HPDE6-E6E7 (cell line): ENCODE measurements around the gene AP4S1.
"Not testable (repeated sequence)": the region's sequence is repeated elsewhere in the genome, so short reads cannot be mapped to it uniquely, and the experiment has no call there.

Source experiments
- DNase-seq: peaks from one replicate; pipeline ENCODE4 v3.0.0; 2011; ENCODE audit warnings: missing footprints; ENCODE audit errors: extremely low spot score

The AP4S1 gene

GRCh38 chr14:31085027-31085426 is 59.6 kb downstream of the AP4S1 start:
- no peak for DNase-seq

GRCh38 chr14:31086466-31086865 is 61.0 kb downstream of the AP4S1 start:
- not testable (repeated sequence) for DNase-seq

- peak; percentile 45 for DNase-seq
Measured at GRCh38 chr14:31090883-31091764, 65.7 kb downstream of the AP4S1 start.

- DNase-seq, result no peak
Measured at GRCh38 chr14:31092160-31092708, 66.8 kb downstream of the AP4S1 start.

GRCh38 chr14:31093884-31094839 is 68.7 kb downstream of the AP4S1 start:
- not testable (repeated sequence) for DNase-seq

- not testable (repeated sequence) for DNase-seq
Measured at GRCh38 chr14:31095817-31096216, 70.4 kb downstream of the AP4S1 start.

GRCh38 chr14:31096255-31096654 is 70.8 kb downstream of the AP4S1 start:
- DNase-seq, result no peak

GRCh38 chr14:31097081-31097480 is 71.6 kb downstream of the AP4S1 start:
- no peak for DNase-seq

- no peak for DNase-seq
Measured at GRCh38 chr14:31106768-31107167, 81.3 kb downstream of the AP4S1 start.

GRCh38 chr14:31109257-31109656 is 83.8 kb downstream of the AP4S1 start:
- DNase-seq, result no peak

GRCh38 chr14:31110872-31111271 is 85.4 kb downstream of the AP4S1 start:
- DNase-seq, result no peak

GRCh38 chr14:31113794-31114193 is 88.3 kb downstream of the AP4S1 start:
- no peak for DNase-seq

- DNase-seq, result no peak
Measured at GRCh38 chr14:31118892-31119291, 93.4 kb downstream of the AP4S1 start.

- DNase-seq, result no peak
Measured at GRCh38 chr14:31122098-31122611, 96.7 kb downstream of the AP4S1 start.

GRCh38 chr14:31122921-31123320 is 97.5 kb downstream of the AP4S1 start:
- DNase-seq, result no peak

GRCh38 chr14:31124197-31124596 is 98.7 kb downstream of the AP4S1 start:
- no peak for DNase-seq

GRCh38 chr14:31125231-31125630 is 99.8 kb downstream of the AP4S1 start:
- DNase-seq, result no peak

GRCh38 chr14:31126680-31127079 is 101.2 kb downstream of the AP4S1 start:
- DNase-seq, result no peak

GRCh38 chr14:31127690-31128089 is 102.2 kb downstream of the AP4S1 start:
- no peak for DNase-seq

GRCh38 chr14:31128601-31129526 is 103.4 kb downstream of the AP4S1 start:
- no peak for DNase-seq

GRCh38 chr14:31133133-31133532 is 107.7 kb downstream of the AP4S1 start:
- DNase-seq, result no peak
